GM12874 (cell line): ENCODE data around the gene EEF2KMT.

Experiments used
- TF ChIP-seq, protein P1 (sequence below): IDR thresholded peaks from 2 replicates; pipeline ENCODE4 v1.5.1; 2011; ENCODE audit warnings: low read depth, mild to moderate bottlenecking, control low read depth, low read length, moderate library complexity; ENCODE audit not compliant: insufficient read depth

EEF2KMT gene

DNA sequence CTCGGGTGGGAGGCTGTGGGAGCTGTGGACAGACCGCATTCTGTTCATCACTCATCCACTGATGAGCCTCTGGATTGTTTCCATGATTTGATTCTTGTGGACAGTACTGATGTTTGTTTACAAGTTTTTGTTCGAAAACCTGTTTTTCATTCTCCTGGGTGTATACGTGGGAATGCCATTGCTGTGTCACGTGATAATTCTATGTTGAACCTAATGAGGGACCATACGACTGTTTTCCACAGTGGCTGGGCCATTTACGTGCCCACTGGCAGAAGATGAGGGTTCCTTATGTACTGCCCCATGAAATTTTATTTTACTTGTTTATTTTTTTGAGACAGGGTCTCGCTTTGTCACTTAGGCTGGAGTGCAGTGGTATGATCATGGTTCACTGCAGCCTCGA is 28.5 kb downstream of the EEF2KMT start:
- TF ChIP-seq, protein P1, sequence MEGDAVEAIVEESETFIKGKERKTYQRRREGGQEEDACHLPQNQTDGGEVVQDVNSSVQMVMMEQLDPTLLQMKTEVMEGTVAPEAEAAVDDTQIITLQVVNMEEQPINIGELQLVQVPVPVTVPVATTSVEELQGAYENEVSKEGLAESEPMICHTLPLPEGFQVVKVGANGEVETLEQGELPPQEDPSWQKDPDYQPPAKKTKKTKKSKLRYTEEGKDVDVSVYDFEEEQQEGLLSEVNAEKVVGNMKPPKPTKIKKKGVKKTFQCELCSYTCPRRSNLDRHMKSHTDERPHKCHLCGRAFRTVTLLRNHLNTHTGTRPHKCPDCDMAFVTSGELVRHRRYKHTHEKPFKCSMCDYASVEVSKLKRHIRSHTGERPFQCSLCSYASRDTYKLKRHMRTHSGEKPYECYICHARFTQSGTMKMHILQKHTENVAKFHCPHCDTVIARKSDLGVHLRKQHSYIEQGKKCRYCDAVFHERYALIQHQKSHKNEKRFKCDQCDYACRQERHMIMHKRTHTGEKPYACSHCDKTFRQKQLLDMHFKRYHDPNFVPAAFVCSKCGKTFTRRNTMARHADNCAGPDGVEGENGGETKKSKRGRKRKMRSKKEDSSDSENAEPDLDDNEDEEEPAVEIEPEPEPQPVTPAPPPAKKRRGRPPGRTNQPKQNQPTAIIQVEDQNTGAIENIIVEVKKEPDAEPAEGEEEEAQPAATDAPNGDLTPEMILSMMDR, result no peak

- TF ChIP-seq, protein P1, result no peak
Observed at GRCh38 chr16:5066511-5066910, 31.1 kb downstream of the EEF2KMT start.

- TF ChIP-seq, protein P1, result no peak
Observed at GRCh38 chr16:5065813-5066212, 31.8 kb downstream of the EEF2KMT start, which contains the start of gene C16orf89. TSS of gene C16orf89 (minus strand) at chr16:5065956. CDS start at chr16:5065908, 48 bp downstream.

GRCh38 chr16:5065326-5065725 is 32.3 kb downstream of the EEF2KMT start:
- TF ChIP-seq, protein P1, result no peak

- TF ChIP-seq, protein P1, result no peak
Observed at GRCh38 chr16:5064915-5065314, 32.7 kb downstream of the EEF2KMT start.

- TF ChIP-seq, protein P1, result no peak
Observed at GRCh38 chr16:5062790-5063765, 34.5 kb downstream of the EEF2KMT start.

DNA sequence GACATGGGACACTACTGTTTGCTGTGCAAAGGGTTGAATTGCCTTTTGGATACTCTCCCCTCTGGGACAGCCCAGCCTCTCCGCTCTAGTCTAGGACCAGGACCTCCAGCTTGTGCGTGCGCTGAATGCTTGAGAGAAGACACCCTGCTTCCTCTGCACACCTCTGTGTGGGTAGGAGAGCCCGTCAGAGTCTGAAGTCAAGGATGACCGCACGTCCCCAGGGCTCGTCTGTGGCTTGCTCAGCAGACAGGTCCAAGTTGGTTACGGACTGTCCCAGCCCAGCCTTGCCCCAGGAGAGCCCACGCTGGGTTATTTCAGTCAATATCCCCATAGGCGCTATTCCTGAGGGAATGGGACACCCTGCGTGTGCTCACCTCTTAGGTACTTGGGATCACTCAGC is 35.5 kb downstream of the EEF2KMT start:
- TF ChIP-seq, protein P1, result no peak
